Fibroblast of skin of scalp (primary cell): ENCODE data around the gene FOXI1.
A peak's percentile ranks its signal among the peaks of the same experiment; 100 is the strongest.
"Not testable (repeated sequence)": the region's sequence is repeated elsewhere in the genome, so short reads cannot be mapped to it uniquely, and the experiment has no call there.

ENCODE experiments used
- DNase-seq: peaks from one replicate; pipeline ENCODE4 v3.0.0-alpha.2; 2013

FOXI1 gene

GRCh38 chr5:170126626-170127025, 20.9 kb downstream of the FOXI1 start:
- no peak for DNase-seq

- no peak for DNase-seq
Measured at GRCh38 chr5:170131235-170131634, 25.5 kb downstream of the FOXI1 start.

- peak; percentile 90 for DNase-seq
Measured at GRCh38 chr5:170132269-170132975, 26.7 kb downstream of the FOXI1 start.

- no peak for DNase-seq
Measured at GRCh38 chr5:170132976-170133448, 27.3 kb downstream of the FOXI1 start.

GRCh38 chr5:170135796-170136490, 30.2 kb downstream of the FOXI1 start:
- DNase-seq = peak; percentile 7

- no peak for DNase-seq
Measured at GRCh38 chr5:170136506-170136905, 30.8 kb downstream of the FOXI1 start.

GRCh38 chr5:170137694-170138214, 32.1 kb downstream of the FOXI1 start:
- DNase-seq = no peak

- no peak for DNase-seq
Measured at GRCh38 chr5:170138273-170138672, 32.6 kb downstream of the FOXI1 start.

- DNase-seq = no peak
Measured at GRCh38 chr5:170139786-170140335, 34.2 kb downstream of the FOXI1 start.

- not testable (repeated sequence) for DNase-seq
Measured at GRCh38 chr5:170141196-170141595, 35.5 kb downstream of the FOXI1 start.

GRCh38 chr5:170141636-170142035, 35.9 kb downstream of the FOXI1 start:
- DNase-seq = no peak

GRCh38 chr5:170142196-170142595, 36.5 kb downstream of the FOXI1 start:
- DNase-seq = peak; percentile 51

- no peak for DNase-seq
Measured at GRCh38 chr5:170143091-170143490, 37.4 kb downstream of the FOXI1 start.

GRCh38 chr5:170143710-170144109, 38.0 kb downstream of the FOXI1 start:
- DNase-seq = no peak

GRCh38 chr5:170144286-170145023, 38.8 kb downstream of the FOXI1 start:
- no peak for DNase-seq

GRCh38 chr5:170145462-170145861, 39.8 kb downstream of the FOXI1 start:
- peak; percentile 14 for DNase-seq

- DNase-seq = no peak
Measured at GRCh38 chr5:170147051-170147752, 41.5 kb downstream of the FOXI1 start.

- no peak for DNase-seq
Measured at GRCh38 chr5:170147753-170148264, 42.1 kb downstream of the FOXI1 start.

- DNase-seq = no peak
Measured at GRCh38 chr5:170148430-170149205, 42.9 kb downstream of the FOXI1 start.

GRCh38 chr5:170149206-170149515, 43.5 kb downstream of the FOXI1 start:
- DNase-seq = no peak

GRCh38 chr5:170150713-170151096, 45.0 kb downstream of the FOXI1 start:
- no peak for DNase-seq
